Measurements from ENCODE around the gene PTPRG.
A peak's percentile ranks its signal among the peaks of the same experiment; 100 is the strongest.

The PTPRG gene

DNA sequence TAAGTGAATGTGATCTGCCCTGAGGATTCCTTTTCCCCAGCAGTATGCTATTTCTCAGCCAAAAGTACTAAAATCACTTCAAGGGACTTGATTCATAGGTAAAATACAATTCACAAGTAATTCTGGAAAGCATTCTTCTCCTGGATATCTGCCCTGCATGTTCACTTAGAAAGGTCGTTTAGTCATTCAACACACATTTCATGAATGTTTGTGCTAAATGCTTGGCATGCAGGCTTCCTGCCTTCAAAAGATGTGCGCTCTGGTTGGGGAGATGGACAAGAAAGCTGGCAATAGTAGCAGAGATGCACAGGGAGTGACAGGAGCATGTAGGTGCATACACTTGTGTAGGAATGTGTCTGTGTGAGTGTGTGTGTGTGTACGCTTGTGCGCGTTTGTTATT lies 360.7 kb downstream of the PTPRG start:
- H3K9ac ChIP-seq: no peak overlapping the region
- no peaks in the 10 kb centered on the region for H3K9me3 ChIP-seq (ENCODE audit: control insufficient read depth, low read length)
- H2AFZ ChIP-seq: no peak overlapping the region
- TF ChIP-seq, protein P1, sequence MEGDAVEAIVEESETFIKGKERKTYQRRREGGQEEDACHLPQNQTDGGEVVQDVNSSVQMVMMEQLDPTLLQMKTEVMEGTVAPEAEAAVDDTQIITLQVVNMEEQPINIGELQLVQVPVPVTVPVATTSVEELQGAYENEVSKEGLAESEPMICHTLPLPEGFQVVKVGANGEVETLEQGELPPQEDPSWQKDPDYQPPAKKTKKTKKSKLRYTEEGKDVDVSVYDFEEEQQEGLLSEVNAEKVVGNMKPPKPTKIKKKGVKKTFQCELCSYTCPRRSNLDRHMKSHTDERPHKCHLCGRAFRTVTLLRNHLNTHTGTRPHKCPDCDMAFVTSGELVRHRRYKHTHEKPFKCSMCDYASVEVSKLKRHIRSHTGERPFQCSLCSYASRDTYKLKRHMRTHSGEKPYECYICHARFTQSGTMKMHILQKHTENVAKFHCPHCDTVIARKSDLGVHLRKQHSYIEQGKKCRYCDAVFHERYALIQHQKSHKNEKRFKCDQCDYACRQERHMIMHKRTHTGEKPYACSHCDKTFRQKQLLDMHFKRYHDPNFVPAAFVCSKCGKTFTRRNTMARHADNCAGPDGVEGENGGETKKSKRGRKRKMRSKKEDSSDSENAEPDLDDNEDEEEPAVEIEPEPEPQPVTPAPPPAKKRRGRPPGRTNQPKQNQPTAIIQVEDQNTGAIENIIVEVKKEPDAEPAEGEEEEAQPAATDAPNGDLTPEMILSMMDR (IDR thresholded peaks at IDR 0.05): no peak
- no peak overlapping the region for H3K4me2 ChIP-seq (ENCODE audit: low read length)
- peaks cover 14% of the 10 kb centered on the region for H3K4me1 ChIP-seq
- H3K27me3 ChIP-seq (ENCODE audit: control insufficient read depth, insufficient read depth, low read length): no peaks in the 10 kb centered on the region
- H3K36me3 ChIP-seq (ENCODE audit: control insufficient read depth, insufficient read depth, low read length): no peaks in the 10 kb centered on the region
- H3K4me3 ChIP-seq (ENCODE audit: low read depth, low read length): no peak overlapping the region
- peaks cover 48% of the 10 kb centered on the region for H3K79me2 ChIP-seq
- no peak overlapping the region for H3K27ac ChIP-seq

DNA sequence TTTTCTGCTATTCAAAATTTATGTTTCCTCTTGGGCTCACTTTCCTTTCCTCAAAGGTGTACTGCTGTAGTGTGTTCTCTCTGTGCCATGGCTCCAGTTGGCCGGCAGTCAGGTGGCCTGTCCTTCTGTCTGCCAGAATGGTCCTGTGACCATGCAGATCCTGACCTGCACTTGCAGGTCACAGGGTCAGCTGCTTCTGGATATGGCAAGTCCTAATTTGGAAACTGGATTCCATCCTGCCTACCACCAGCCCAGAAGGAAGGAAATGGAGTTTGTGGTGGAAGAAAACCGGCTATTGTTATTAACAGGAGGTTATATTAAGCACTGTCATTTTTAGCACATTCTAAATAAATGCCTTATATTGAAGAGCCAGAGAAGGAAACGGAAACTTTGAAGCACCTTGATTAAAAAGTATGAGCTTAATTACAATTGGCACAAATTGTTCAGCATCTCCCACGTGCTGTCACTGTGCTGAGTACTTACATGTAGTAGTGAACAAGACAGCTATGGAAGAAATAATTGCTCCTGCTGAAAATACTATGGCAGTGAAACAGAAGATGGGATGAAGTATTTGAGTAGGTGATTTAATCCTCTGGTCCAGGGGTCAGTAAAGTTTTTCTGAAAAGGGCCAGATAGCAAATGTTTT lies 362.8 kb downstream of the PTPRG start:
- H3K27me3 ChIP-seq (ENCODE audit: control insufficient read depth, insufficient read depth, low read length): no peaks in the 10 kb centered on the region
- TF ChIP-seq, protein P1 (IDR thresholded peaks at IDR 0.05): no peak
- H3K27ac ChIP-seq: no peak overlapping the region
- no peak overlapping the region for H3K9ac ChIP-seq
- H3K4me3 ChIP-seq (ENCODE audit: low read depth, low read length): no peak overlapping the region
- H2AFZ ChIP-seq: no peak overlapping the region
- H3K4me2 ChIP-seq (ENCODE audit: low read length): no peak overlapping the region
- no peaks in the 10 kb centered on the region for H3K9me3 ChIP-seq (ENCODE audit: control insufficient read depth, low read length)
- H3K4me1 ChIP-seq: peaks cover 24% of the 10 kb centered on the region
- no peaks in the 10 kb centered on the region for H3K36me3 ChIP-seq (ENCODE audit: control insufficient read depth, insufficient read depth, low read length)
- H3K79me2 ChIP-seq: peaks cover 28% of the 10 kb centered on the region

DNA sequence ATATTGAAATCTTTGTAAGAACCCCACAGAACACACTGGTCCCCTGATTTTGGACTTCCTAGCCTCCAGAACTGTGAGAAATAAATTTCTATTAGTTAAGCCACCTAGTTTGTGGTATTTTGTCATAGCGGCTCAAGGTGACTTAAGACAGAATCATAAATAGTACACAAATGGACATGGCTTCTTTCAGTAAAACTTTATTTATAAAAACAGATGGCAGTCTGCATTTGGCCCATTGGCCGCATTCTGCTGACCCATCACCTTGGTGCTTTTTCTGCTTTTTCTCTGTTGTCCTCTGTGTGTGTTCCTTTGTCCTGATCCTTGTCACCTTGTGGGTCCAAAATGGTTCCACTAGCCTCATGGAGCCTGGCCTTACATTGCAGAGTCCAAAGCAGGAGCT lies 363.6 kb downstream of the PTPRG start:
- Histone ChIP-seq H3K4me2 (ENCODE audit: low read length) (no peak overlapping the region), H2AFZ (no peak overlapping the region), H3K27me3 (ENCODE audit: control insufficient read depth, insufficient read depth, low read length) (no peaks in the 10 kb centered on the region), H3K27ac (no peak overlapping the region), H3K4me1 (peaks cover 24% of the 10 kb centered on the region), H3K4me3 (ENCODE audit: low read depth, low read length) (no peak overlapping the region), H3K79me2 (peaks cover 23% of the 10 kb centered on the region), H3K9ac (no peak overlapping the region), H3K36me3 (ENCODE audit: control insufficient read depth, insufficient read depth, low read length) (no peaks in the 10 kb centered on the region), H3K9me3 (ENCODE audit: control insufficient read depth, low read length) (no peaks in the 10 kb centered on the region)
- TF ChIP-seq, protein P1 (IDR thresholded peaks at IDR 0.05): no peak

DNA sequence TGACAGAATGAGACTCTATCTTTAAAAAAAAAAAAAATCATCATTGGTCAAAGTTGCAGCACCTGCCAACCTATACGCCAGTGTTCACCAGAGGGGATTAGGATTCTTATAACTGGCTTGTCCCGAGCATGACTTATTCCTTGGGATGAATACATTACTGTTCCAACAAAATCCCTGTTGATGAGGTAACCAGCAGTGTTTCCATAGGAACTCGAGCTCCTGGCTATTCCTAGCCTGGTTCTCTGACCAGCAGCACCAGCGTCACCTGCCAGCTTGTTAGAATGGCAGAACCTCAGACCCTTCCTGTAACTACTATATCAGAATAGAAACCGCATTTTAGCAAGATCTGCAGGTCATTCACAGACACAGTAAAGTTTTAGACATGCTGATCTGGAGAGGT lies 364.4 kb downstream of the PTPRG start:
- Histone ChIP-seq H2AFZ (no peak overlapping the region), H3K27me3 (ENCODE audit: control insufficient read depth, insufficient read depth, low read length) (no peaks in the 10 kb centered on the region), H3K4me3 (ENCODE audit: low read depth, low read length) (no peak overlapping the region), H3K4me2 (ENCODE audit: low read length) (no peak overlapping the region), H3K27ac (peak overlapping the region; percentile 9), H3K36me3 (ENCODE audit: control insufficient read depth, insufficient read depth, low read length) (no peaks in the 10 kb centered on the region), H3K4me1 (peaks cover 24% of the 10 kb centered on the region), H3K9me3 (ENCODE audit: control insufficient read depth, low read length) (no peaks in the 10 kb centered on the region), H3K79me2 (peaks cover 16% of the 10 kb centered on the region), H3K9ac (no peak overlapping the region)
- TF ChIP-seq, protein P1 (IDR thresholded peaks at IDR 0.05): no peak

DNA sequence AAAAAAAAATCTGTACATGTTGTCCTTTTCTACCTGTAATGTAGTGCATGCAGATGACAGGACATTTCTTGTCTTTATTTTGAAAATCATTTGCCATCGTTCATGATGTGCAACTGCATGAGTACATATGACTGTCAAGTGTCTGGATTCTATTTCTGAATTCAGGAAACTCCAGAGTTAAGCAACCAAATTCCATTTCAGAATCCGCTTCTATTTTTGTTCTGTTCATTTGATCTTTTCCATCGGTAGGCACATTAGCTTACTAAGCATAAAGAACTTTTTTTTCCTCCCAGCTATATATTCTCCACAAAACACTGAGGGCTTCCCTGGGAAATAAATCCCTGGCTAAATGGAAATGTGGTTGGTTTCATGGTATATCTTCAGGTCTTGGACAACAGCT lies 365.6 kb downstream of the PTPRG start:
- H3K79me2 ChIP-seq: peaks cover 17% of the 10 kb centered on the region
- peak overlapping the region; percentile 47 for H3K4me2 ChIP-seq (ENCODE audit: low read length)
- peaks cover 25% of the 10 kb centered on the region for H3K4me1 ChIP-seq
- H3K27ac ChIP-seq: peak overlapping the region; percentile 59
- H3K9ac ChIP-seq: no peak overlapping the region
- H3K4me3 ChIP-seq (ENCODE audit: low read depth, low read length): peak overlapping the region; percentile 18
- no peak overlapping the region for H2AFZ ChIP-seq
- TF ChIP-seq, protein P1 (IDR thresholded peaks at IDR 0.05): no peak
- no peaks in the 10 kb centered on the region for H3K27me3 ChIP-seq (ENCODE audit: control insufficient read depth, insufficient read depth, low read length)
- H3K9me3 ChIP-seq (ENCODE audit: control insufficient read depth, low read length): no peaks in the 10 kb centered on the region
- H3K36me3 ChIP-seq (ENCODE audit: control insufficient read depth, insufficient read depth, low read length): no peaks in the 10 kb centered on the region

Measured in parathyroid adenoma (tissue), 2 donors.